Suprapubic skin (tissue), 4 donors: ENCODE results near the gene SLC17A1. TPM values are rescaled to one million over a fixed set of nuclear protein-coding genes. Genes with fewer than 3 reads are reported as not detected.

Experiments used
- DNase-seq, 2 donors: peaks; one replicate each; pipeline ENCODE4 v3.0.0-alpha.2; 2019; ENCODE audit warnings: low spot score in 2 of 2
- H3K27ac ChIP-seq: fragments of 200-600 bp; sonication (generic); one replicate; pipeline ENCODE4 v1.5.1; 2019
- H3K27me3 ChIP-seq: fragments of 200-600 bp; sonication (generic); one replicate; pipeline ENCODE4 v1.5.1; 2019
- H3K36me3 ChIP-seq: fragments of 200-600 bp; sonication (generic); one replicate; pipeline ENCODE4 v1.5.1; 2019
- H3K4me1 ChIP-seq: fragments of 200-600 bp; sonication (generic); one replicate; pipeline ENCODE4 v1.5.1; 2019
- H3K4me3 ChIP-seq: fragments of 200-600 bp; sonication (generic); one replicate; pipeline ENCODE4 v1.5.1; 2019; ENCODE audit warnings: mild to moderate bottlenecking
- H3K9me3 ChIP-seq: fragments of 200-600 bp; sonication (generic); one replicate; pipeline ENCODE4 v1.5.1; 2019
- CTCF ChIP-seq, 2 donors: fragments of 200-600 bp in 1 of 2; fragments of 450-650 bp in 1 of 2; sonication (generic) in 1 of 2; IDR thresholded peaks; one replicate each; pipeline ENCODE4 v1.5.1; 2016 to 2019; ENCODE audit warnings: antibody characterized with exemption in 2 of 2, mild to moderate bottlenecking in 1 of 2, moderate library complexity in 1 of 2
- EP300 ChIP-seq: sonication (generic); formaldehyde crosslinking; IDR thresholded peaks from one replicate; pipeline ENCODE4 v1.6.1; 2017; ENCODE audit warnings: antibody characterized with exemption
- POLR2A ChIP-seq, 2 donors: fragments of 450-650 bp; IDR thresholded peaks; one replicate each; pipeline ENCODE4 v1.6.1; 2017; ENCODE audit warnings: antibody characterized with exemption in 2 of 2, mild to moderate bottlenecking in 2 of 2, moderate library complexity in 2 of 2
- POLR2AphosphoS5 ChIP-seq, 3 donors: sonication (generic); formaldehyde crosslinking; IDR thresholded peaks; one replicate each; pipeline ENCODE4 v1.6.1; 2017; ENCODE audit warnings: antibody characterized with exemption in 3 of 3
- WGBS: methylation state at CpG from one replicate; pipeline ENCODE4 v1.1.5; 2018; 5-methylcytosine and 5-hydroxymethylcytosine counted together
- total RNA-seq, 4 donors: library from RNA; depleted of rRNA; stranded (reverse); fragments of >200 nt; gene quantifications; one replicate each; pipeline ENCODE4 v1.1.0, GENCODE V29; 2016

Gene SLC17A1
- total RNA-seq, 4 donors from 2014 or later = not detected

GRCh38 chr6:25787428-25787827, 44.4 kb downstream of the SLC17A1 start:
- DNase-seq = no peak
- WGBS = 67% methylated on average over 2 of the region's 2 CpGs

GRCh38 chr6:25781134-25781533, 50.7 kb downstream of the SLC17A1 start:
- DNase-seq = no peak
- 93% methylated on average over 1 of the region's 1 CpG for WGBS
- Histone ChIP-seq H3K27me3 (peaks cover 5% of the 10 kb centered on the region), H3K27ac (no peak overlapping the region), H3K4me3 (no peak overlapping the region), H3K9me3 (no peaks in the 10 kb centered on the region), H3K36me3 (no peaks in the 10 kb centered on the region), H3K4me1 (no peaks in the 10 kb centered on the region)
- TF ChIP-seq POLR2A (IDR thresholded peaks at IDR 0.05) (no peak), EP300 (no peak), CTCF (IDR thresholded peaks at IDR 0.05) (no peak), POLR2AphosphoS5 (IDR thresholded peaks at IDR 0.05) (no peak)

More at GRCh38 chr6:25787428-25787827, 44.4 kb downstream of the SLC17A1 start:
- H3K27ac ChIP-seq = no peak overlapping the region
- H3K4me1 ChIP-seq = no peaks in the 10 kb centered on the region
- no peak overlapping the region for H3K4me3 ChIP-seq
- no peaks in the 10 kb centered on the region for H3K36me3 ChIP-seq
- no peaks in the 10 kb centered on the region for H3K27me3 ChIP-seq
- TF ChIP-seq POLR2AphosphoS5 (IDR thresholded peaks at IDR 0.05) (no peak), CTCF (IDR thresholded peaks at IDR 0.05) (no peak), POLR2A (IDR thresholded peaks at IDR 0.05) (no peak), EP300 (no peak)
- H3K9me3 ChIP-seq = no peaks in the 10 kb centered on the region

GRCh38 chr6:25777856-25778649, 53.8 kb downstream of the SLC17A1 start:
- H3K9me3 ChIP-seq = no peaks in the 10 kb centered on the region
- DNase-seq = no peak
- H3K27ac ChIP-seq = no peak overlapping the region
- TF ChIP-seq CTCF (IDR thresholded peaks at IDR 0.05) = no peak
- no peak for TF ChIP-seq POLR2A (IDR thresholded peaks at IDR 0.05)
- TF ChIP-seq EP300 = no peak
- no peak for TF ChIP-seq POLR2AphosphoS5 (IDR thresholded peaks at IDR 0.05)
- H3K36me3 ChIP-seq = no peaks in the 10 kb centered on the region
- no peaks in the 10 kb centered on the region for H3K4me1 ChIP-seq
- peaks cover 7% of the 10 kb centered on the region for H3K27me3 ChIP-seq
- WGBS = 82% methylated on average over 4 of the region's 4 CpGs
- H3K4me3 ChIP-seq = no peak overlapping the region

GRCh38 chr6:25777031-25777430, 54.8 kb downstream of the SLC17A1 start:
- Histone ChIP-seq H3K27me3 (peaks cover 7% of the 10 kb centered on the region), H3K36me3 (no peaks in the 10 kb centered on the region), H3K27ac (no peak overlapping the region), H3K9me3 (no peaks in the 10 kb centered on the region), H3K4me3 (no peak overlapping the region), H3K4me1 (no peaks in the 10 kb centered on the region)
- no peak for TF ChIP-seq POLR2AphosphoS5 (IDR thresholded peaks at IDR 0.05)
- no peak for TF ChIP-seq EP300
- TF ChIP-seq POLR2A (IDR thresholded peaks at IDR 0.05) = no peak
- 22% methylated on average over 2 of the region's 2 CpGs for WGBS
- no peak for DNase-seq

- no peak overlapping the region for H3K4me3 ChIP-seq
- H3K27ac ChIP-seq = no peak overlapping the region
- H3K36me3 ChIP-seq = no peaks in the 10 kb centered on the region
- peaks cover 7% of the 10 kb centered on the region for H3K27me3 ChIP-seq
- 58% methylated on average over 2 of the region's 2 CpGs for WGBS
- DNase-seq = no peak
- TF ChIP-seq CTCF (IDR thresholded peaks at IDR 0.05) = no peak
- no peak for TF ChIP-seq EP300
- no peak for TF ChIP-seq POLR2AphosphoS5 (IDR thresholded peaks at IDR 0.05)
- no peak for TF ChIP-seq POLR2A (IDR thresholded peaks at IDR 0.05)
- no peaks in the 10 kb centered on the region for H3K4me1 ChIP-seq
- H3K9me3 ChIP-seq = no peaks in the 10 kb centered on the region
These were observed 57.6 kb downstream of the SLC17A1 start for GRCh38 chr6:25774120-25774715.
